WTC11 (cell line): ENCODE results near the gene RSPH1. TPM values are rescaled to one million over a fixed set of nuclear protein-coding genes. Genes with fewer than 3 reads are reported as not detected.
A peak's percentile ranks its signal among the peaks of the same experiment; 100 is the strongest.

Source experiments
- ATAC-seq: fragments of 200-7000 bp; cut with Tn5 transposase; 2 replicates; pipeline ENCODE4 v1.10.0; 2021; ENCODE audit warnings: mild to moderate bottlenecking, moderate library complexity
- CTCF ChIA-PET: fragments of 300-600 bp; sonication (Branson Sonifier 250); formaldehyde crosslinking; loops from one replicate; lab custom pipeline; 2021; ENCODE audit warnings: antibody characterized with exemption; lab: Charles Lee
- POLR2A ChIA-PET: fragments of 350-600 bp; sonication (Branson Sonifier 250); formaldehyde crosslinking; loops from one replicate; lab custom pipeline; 2021; ENCODE audit warnings: antibody characterized with exemption; lab: Charles Lee
- DNase-seq: peaks from one replicate; pipeline ENCODE4 v3.0.0; 2021; ENCODE audit warnings: low spot score
- H3K27ac Mint-ChIP-seq: 2 replicates; pipeline ENCODE4 v1.8.0; 2021; ENCODE audit warnings: mixed read lengths
- H3K27me3 Mint-ChIP-seq: 2 replicates; pipeline ENCODE4 v1.8.0; 2021; ENCODE audit warnings: low read depth, mild to moderate bottlenecking, moderate library complexity, mixed read lengths
- H3K36me3 Mint-ChIP-seq: 2 replicates; pipeline ENCODE4 v1.8.0; 2021; ENCODE audit warnings: mixed read lengths
- H3K4me1 Mint-ChIP-seq: 2 replicates; pipeline ENCODE4 v1.8.0; 2022; ENCODE audit warnings: mixed read lengths
- H3K4me3 Mint-ChIP-seq: 2 replicates; pipeline ENCODE4 v1.8.0; 2021; ENCODE audit warnings: mild to moderate bottlenecking, moderate library complexity, mixed read lengths
- H3K9me3 Mint-ChIP-seq: 2 replicates; pipeline ENCODE4 v1.8.0; 2021; ENCODE audit warnings: mixed read lengths
- CBFB ChIP-seq: sonication (generic); formaldehyde crosslinking; IDR thresholded peaks from 2 replicates; pipeline ENCODE4 v1.8.1; 2022; ENCODE audit warnings: mild to moderate bottlenecking, low read depth, missing genetic modification reagents
- E2F4 ChIP-seq: sonication (generic); formaldehyde crosslinking; IDR thresholded peaks from 2 replicates; pipeline ENCODE4 v1.8.1; 2022; ENCODE audit warnings: low read depth, mild to moderate bottlenecking, moderate library complexity, missing genetic modification reagents, borderline replicate concordance
- E2F5 ChIP-seq: sonication (generic); formaldehyde crosslinking; IDR thresholded peaks from 2 replicates; pipeline ENCODE4 v1.8.1; 2022; ENCODE audit warnings: mild to moderate bottlenecking, moderate library complexity, missing genetic modification reagents
- EMX1 ChIP-seq: fragments of 250-450 bp; sonication (Bioruptor Pico); IDR thresholded peaks from 2 replicates; pipeline ENCODE4 v1.8.0; 2021; ENCODE audit warnings: mild to moderate bottlenecking
- ERG ChIP-seq: fragments of 250-450 bp; sonication (Bioruptor Pico); IDR thresholded peaks from 2 replicates; pipeline ENCODE4 v1.8.0; 2021; ENCODE audit warnings: mild to moderate bottlenecking
- ETV6 ChIP-seq: sonication (generic); formaldehyde crosslinking; IDR thresholded peaks from 2 replicates; pipeline ENCODE4 v1.8.1; 2022; ENCODE audit warnings: mild to moderate bottlenecking, missing genetic modification reagents
- FOXK1 ChIP-seq: sonication (generic); formaldehyde crosslinking; IDR thresholded peaks from 2 replicates; pipeline ENCODE4 v1.8.0; 2022; ENCODE audit warnings: mild to moderate bottlenecking, moderate library complexity, missing genetic modification reagents
- FOXP1 ChIP-seq: sonication (generic); formaldehyde crosslinking; IDR thresholded peaks from 2 replicates; pipeline ENCODE4 v1.8.0; 2022; ENCODE audit warnings: missing genetic modification reagents, mild to moderate bottlenecking, moderate library complexity, borderline replicate concordance
- HMGXB4 ChIP-seq: sonication (generic); formaldehyde crosslinking; IDR thresholded peaks from 2 replicates; pipeline ENCODE4 v1.8.1; 2023; ENCODE audit warnings: mild to moderate bottlenecking, moderate library complexity, missing genetic modification reagents
- IRF1 ChIP-seq: sonication (generic); formaldehyde crosslinking; IDR thresholded peaks from 2 replicates; pipeline ENCODE4 v1.8.0; 2023; ENCODE audit warnings: missing genetic modification reagents
- IRF2 ChIP-seq: sonication (generic); formaldehyde crosslinking; IDR thresholded peaks from 2 replicates; pipeline ENCODE4 v1.8.0; 2022; ENCODE audit warnings: low read depth, missing genetic modification reagents, borderline replicate concordance
- MYBL2 ChIP-seq: sonication (generic); formaldehyde crosslinking; IDR thresholded peaks from 2 replicates; pipeline ENCODE4 v1.8.1; 2023; ENCODE audit warnings: mild to moderate bottlenecking, moderate library complexity, missing genetic modification reagents
- NFATC4 ChIP-seq: fragments of 250-450 bp; sonication (Bioruptor Pico); IDR thresholded peaks from 2 replicates; pipeline ENCODE4 v1.9.0; 2021; ENCODE audit warnings: mild to moderate bottlenecking
- NFE2L1 ChIP-seq: sonication (generic); formaldehyde crosslinking; IDR thresholded peaks from 2 replicates; pipeline ENCODE4 v1.8.1; 2023; ENCODE audit warnings: missing genetic modification reagents
- NFYB ChIP-seq: sonication (generic); formaldehyde crosslinking; conservative IDR thresholded peaks from 2 replicates; pipeline ENCODE4 v1.8.0; 2022; ENCODE audit warnings: low read depth, missing genetic modification reagents
- NR2C2 ChIP-seq: sonication (generic); formaldehyde crosslinking; IDR thresholded peaks from 2 replicates; pipeline ENCODE4 v1.8.0; 2022; ENCODE audit warnings: mild to moderate bottlenecking, missing genetic modification reagents
- RELA ChIP-seq: sonication (generic); formaldehyde crosslinking; IDR thresholded peaks from 2 replicates; pipeline ENCODE4 v1.8.1; 2022; ENCODE audit warnings: missing genetic modification reagents, mild to moderate bottlenecking, borderline replicate concordance
- RORB ChIP-seq: fragments of 250-450 bp; sonication (Bioruptor Pico); IDR thresholded peaks from 2 replicates; pipeline ENCODE4 v1.9.0; 2021; ENCODE audit warnings: mild to moderate bottlenecking
- SP1 ChIP-seq: sonication (generic); formaldehyde crosslinking; conservative IDR thresholded peaks from 2 replicates; pipeline ENCODE4 v1.8.1; 2022; ENCODE audit warnings: missing genetic modification reagents
- STAT6 ChIP-seq: sonication (generic); formaldehyde crosslinking; conservative IDR thresholded peaks from 2 replicates; pipeline ENCODE4 v1.8.1; 2023; ENCODE audit warnings: mild to moderate bottlenecking, low read depth, missing genetic modification reagents, moderate library complexity
- TEAD1 ChIP-seq: sonication (generic); formaldehyde crosslinking; IDR thresholded peaks from 2 replicates; pipeline ENCODE4 v1.8.0; 2022; ENCODE audit warnings: mild to moderate bottlenecking, missing genetic modification reagents
- TP53 ChIP-seq: sonication (generic); formaldehyde crosslinking; IDR thresholded peaks from 2 replicates; pipeline ENCODE4 v1.8.1; 2023; ENCODE audit warnings: mild to moderate bottlenecking, missing genetic modification reagents
- ZNF121 ChIP-seq: sonication (generic); formaldehyde crosslinking; IDR thresholded peaks from 2 replicates; pipeline ENCODE4 v1.8.0; 2023; ENCODE audit warnings: missing genetic modification reagents
- ZNF138 ChIP-seq: sonication (generic); formaldehyde crosslinking; conservative IDR thresholded peaks from 2 replicates; pipeline ENCODE4 v1.8.1; 2022; ENCODE audit warnings: mild to moderate bottlenecking, moderate library complexity, missing genetic modification reagents
- ZNF396 ChIP-seq: fragments of 250-450 bp; sonication (Bioruptor Pico); IDR thresholded peaks from 2 replicates; pipeline ENCODE4 v1.8.0; 2021; ENCODE audit warnings: mild to moderate bottlenecking, moderate library complexity, borderline replicate concordance
- total RNA-seq: library from RNA; stranded (reverse); gene quantifications from 3 replicates; pipeline ENCODE4 v1.2.3, GENCODE V29; 2021

The RSPH1 gene
- total RNA-seq, 1 experiment from 2014 or later = 0.11 TPM

GRCh38 chr21:42542596-42542995 is 46.6 kb upstream of the RSPH1 start:
- Mint-ChIP-seq H3K9me3 (no peaks in the 10 kb centered on the region), H3K4me1 (peaks cover 10% of the 10 kb centered on the region), H3K36me3 (peaks cover 25% of the 10 kb centered on the region), H3K4me3 (no peak overlapping the region), H3K27me3 (no peaks in the 10 kb centered on the region), H3K27ac (no peak overlapping the region)
- CTCF ChIA-PET = interaction anchor here (1.0 kb wide), 1 partner anchor 131 kb away, joined by 3 read pairs; no protein-coding TSS in a partner anchor
- TF ChIP-seq FOXP1 (CRISPR knock-in tag) (no peak), NFYB (CRISPR knock-in tag) (no peak), IRF1 (CRISPR knock-in tag) (no peak), TEAD1 (CRISPR knock-in tag) (no peak), FOXK1 (no peak), CBFB (CRISPR knock-in tag) (no peak), TP53 (CRISPR knock-in tag) (no peak), NFE2L1 (CRISPR knock-in tag) (no peak), IRF2 (CRISPR knock-in tag) (no peak), EMX1 (CRISPR knock-in tag) (no peak), E2F5 (CRISPR knock-in tag) (no peak), ETV6 (CRISPR knock-in tag) (no peak), MYBL2 (CRISPR knock-in tag) (no peak)
- POLR2A ChIA-PET = no interaction called here
- no peak for ATAC-seq
- peak; percentile 7 for DNase-seq

GRCh38 chr21:42542196-42542595 is 46.2 kb upstream of the RSPH1 start:
- ATAC-seq (no peak), DNase-seq (no peak)
- POLR2A ChIA-PET = no interaction called here
- H3K4me3 Mint-ChIP-seq = no peak overlapping the region
- H3K4me1 Mint-ChIP-seq = peaks cover 10% of the 10 kb centered on the region
- no peaks in the 10 kb centered on the region for H3K27me3 Mint-ChIP-seq
- peaks cover 25% of the 10 kb centered on the region for H3K36me3 Mint-ChIP-seq
- CTCF ChIA-PET = interaction anchor here (1.0 kb wide), 1 partner anchor 131 kb away, joined by 3 read pairs; no protein-coding TSS in a partner anchor
- H3K9me3 Mint-ChIP-seq = no peaks in the 10 kb centered on the region
- TF ChIP-seq CBFB (CRISPR knock-in tag) = no peak
- no peak for TF ChIP-seq ZNF138 (CRISPR knock-in tag)
- no peak for TF ChIP-seq ERG
- TF ChIP-seq NR2C2 (CRISPR knock-in tag) = no peak
- TF ChIP-seq ZNF396 (CRISPR knock-in tag) = no peak
- no peak for TF ChIP-seq STAT6 (CRISPR knock-in tag)
- TF ChIP-seq RELA = no peak
- no peak for TF ChIP-seq E2F4 (CRISPR knock-in tag)
- TF ChIP-seq ZNF121 = no peak
- no peak for TF ChIP-seq SP1 (CRISPR knock-in tag)
- TF ChIP-seq HMGXB4 (CRISPR knock-in tag) = no peak
- TF ChIP-seq IRF2 (CRISPR knock-in tag) = no peak
- TF ChIP-seq NFATC4 = no peak
- no peak for TF ChIP-seq TP53 (CRISPR knock-in tag)
- TF ChIP-seq RORB (CRISPR knock-in tag) = no peak
- TF ChIP-seq, all 79 proteins: peak for 0
- no peak overlapping the region for H3K27ac Mint-ChIP-seq
